Right lung (tissue), 5 donors: ENCODE measurements around the gene FOXE3. TPM values are rescaled to one million over a fixed set of nuclear protein-coding genes. Genes with fewer than 3 reads are reported as not detected.

Experiments used
- DNase-seq, 2 donors: peaks; one replicate each; pipeline ENCODE4 v3.0.0-alpha.2; 2013
- polyA plus RNA-seq, 5 donors: library from polyadenylated mRNA; unstranded; fragments of 120-200 nt; gene quantifications; one replicate each; pipeline versions ENCODE4 v1.2.1 to v1.2.3, GENCODE V29; 2013; ENCODE audit warnings: inconsistent platforms in 1 of 5, low replicate concordance in 1 of 5; ENCODE audit not compliant: insufficient read length in 5 of 5, insufficient read depth in 1 of 5

The FOXE3 gene
- polyA plus RNA-seq, 5 donors, result 0.05 to 0.06 TPM; not detected in 3

DNA sequence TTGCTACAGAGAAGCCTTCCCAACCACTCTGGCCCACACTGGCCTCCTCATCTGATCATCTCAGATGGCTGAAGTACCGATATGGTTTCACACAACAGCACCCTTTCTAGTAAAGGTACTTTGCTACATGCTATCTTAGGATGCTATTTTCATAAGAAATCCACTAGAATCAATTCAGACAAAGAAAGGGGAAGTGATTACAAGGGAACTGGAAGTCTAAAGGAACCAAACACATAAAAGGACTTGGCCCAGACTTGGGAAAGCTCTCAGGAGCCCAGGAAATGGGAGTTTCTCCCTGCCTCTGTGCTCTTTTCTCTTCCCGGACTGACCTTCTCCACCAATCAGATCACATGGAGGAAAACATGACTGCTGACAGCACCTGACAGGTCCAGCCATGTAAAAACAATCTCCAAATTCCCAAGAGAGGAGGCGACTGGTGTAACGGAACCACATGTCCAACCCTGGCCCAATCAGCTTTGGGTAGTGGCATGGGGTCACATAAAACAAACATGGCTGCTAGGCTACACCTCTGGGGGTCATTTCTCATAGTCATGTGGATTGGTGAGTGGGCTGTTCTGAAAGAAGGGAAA lies 12.7 kb upstream of the FOXE3 start:
- no peak for DNase-seq

DNA sequence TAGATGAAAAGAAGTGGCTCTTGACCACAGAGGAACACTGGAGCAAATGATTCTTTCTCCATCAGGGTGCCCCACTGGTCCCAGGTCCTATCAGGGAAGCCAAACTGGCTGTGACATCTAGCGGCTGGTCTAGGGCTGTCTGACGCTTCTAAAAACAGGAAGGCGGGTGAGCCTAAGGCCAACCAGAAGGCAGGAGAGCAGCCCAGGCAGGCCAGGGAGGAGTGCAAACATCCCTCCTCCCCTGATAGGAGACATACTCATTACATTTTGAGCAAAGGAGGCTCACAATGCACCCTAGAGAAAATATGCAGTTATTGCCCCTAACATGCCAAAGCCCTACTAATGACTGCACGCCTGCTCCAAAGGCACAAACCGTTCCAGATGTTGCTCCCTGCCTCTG lies 10.4 kb upstream of the FOXE3 start:
- peak; percentile 46 to 49 for DNase-seq

DNA sequence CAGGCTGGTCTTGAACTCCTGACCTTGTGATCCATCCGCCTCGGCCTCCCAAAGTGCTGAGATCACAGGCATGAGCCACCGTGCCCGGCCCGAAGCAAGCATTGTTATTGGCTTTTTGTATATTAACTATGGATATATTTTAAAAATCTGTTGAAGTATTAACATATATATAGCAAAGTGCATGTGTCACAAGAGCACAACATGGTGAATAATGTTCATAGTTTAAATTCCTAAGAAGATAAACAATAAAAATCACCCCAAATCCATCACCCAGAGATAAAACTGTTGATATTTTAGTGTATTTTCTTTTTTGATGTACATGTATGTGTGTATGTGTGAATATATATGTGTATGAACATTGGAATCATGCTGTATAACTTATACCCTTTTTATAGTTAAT lies 9.1 kb upstream of the FOXE3 start:
- DNase-seq, result no peak

DNA sequence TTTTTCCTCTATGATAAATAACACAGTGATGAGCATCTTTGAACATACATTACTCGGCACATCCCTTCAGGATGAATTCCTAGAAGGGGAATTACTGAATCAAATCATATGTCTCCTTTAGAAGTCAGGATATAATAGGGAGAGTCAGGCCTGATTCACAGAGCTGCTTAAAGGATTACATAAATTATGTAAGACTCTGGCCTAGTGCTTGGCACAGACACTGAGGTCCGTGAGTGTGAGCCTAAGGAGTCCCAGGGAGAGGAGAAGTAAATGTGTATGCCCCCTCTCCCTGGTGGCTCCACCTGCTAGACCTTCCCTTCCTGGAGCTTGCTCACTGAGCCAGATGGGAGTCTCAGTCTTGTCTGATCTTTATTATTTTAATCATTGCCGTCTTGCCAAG lies 8.6 kb upstream of the FOXE3 start:
- no peak for DNase-seq

DNA sequence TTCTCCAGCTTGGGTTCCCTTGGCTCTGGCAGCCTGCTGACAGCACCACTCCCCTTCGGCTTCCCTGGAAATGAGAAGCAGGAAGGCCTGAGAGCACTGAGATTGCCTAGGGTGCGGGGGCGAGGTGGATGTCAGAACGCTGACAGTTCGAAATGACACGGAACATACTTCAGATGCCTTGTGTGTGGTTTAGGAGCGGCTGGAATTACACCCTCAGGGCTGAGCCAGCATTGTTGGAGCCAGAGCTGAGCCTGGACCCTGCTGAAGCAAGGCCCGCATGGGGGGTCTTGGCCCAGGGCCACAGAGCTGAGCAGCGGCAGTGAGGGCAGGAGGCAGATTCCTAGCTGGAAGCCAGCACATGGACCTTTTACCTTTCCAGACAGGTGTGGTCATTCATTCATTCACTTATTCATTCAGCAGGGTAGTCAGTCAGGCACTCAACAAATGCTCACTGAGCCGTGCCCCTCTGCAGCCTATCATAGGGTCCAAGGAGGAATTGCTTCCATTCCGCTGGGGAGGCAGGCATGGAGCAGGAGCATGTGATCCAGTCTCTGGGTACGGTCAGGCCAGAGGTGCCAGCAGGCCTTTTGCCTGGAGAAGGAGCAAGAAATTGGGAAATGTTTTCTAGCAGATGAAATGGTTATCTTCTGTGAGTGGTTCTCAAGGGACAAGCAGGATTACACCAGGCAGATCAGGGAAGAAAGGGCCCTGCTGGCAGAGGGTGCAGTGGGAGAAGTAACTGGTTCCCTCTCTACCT lies 6.6 kb upstream of the FOXE3 start:
- no peak for DNase-seq

DNA sequence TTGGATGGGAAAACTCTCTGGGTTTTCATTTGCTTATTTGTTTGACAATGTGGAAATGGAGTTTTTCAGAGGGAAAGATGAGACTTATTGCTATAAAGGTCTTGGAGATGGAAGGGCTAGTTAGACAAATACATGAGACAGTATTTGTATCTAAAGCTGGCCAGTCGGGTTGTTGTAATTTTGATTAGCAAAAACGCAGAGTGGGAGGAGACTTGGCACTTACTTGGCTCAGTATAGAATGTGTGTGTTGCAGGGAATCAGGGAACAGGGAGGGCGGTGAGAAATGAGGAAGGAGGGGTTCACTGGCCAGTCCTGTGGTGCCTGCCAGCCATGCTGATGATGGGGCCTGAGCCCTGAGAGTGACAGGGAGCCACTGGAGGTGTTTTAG lies 6.0 kb upstream of the FOXE3 start:
- DNase-seq, result no peak

DNA sequence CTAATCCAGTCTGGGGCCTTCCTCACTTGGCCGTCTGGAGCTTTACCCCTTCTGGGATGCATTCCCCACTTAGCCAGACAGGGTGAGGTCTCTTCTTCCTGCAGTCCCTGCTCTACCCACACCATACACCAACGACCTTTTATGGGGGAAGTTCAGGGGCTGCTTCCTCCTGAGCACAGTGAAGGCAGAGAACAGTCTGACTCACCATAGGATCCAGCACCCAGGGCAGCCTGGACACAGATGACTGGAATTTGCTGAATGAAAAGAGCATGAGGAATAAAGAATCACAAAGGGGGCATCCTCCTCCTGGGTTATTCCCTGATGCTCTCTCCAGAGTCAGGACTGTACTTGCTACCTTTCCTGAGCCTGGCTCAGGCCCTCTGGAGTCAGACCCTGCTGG lies 4.6 kb upstream of the FOXE3 start:
- no peak for DNase-seq

DNA sequence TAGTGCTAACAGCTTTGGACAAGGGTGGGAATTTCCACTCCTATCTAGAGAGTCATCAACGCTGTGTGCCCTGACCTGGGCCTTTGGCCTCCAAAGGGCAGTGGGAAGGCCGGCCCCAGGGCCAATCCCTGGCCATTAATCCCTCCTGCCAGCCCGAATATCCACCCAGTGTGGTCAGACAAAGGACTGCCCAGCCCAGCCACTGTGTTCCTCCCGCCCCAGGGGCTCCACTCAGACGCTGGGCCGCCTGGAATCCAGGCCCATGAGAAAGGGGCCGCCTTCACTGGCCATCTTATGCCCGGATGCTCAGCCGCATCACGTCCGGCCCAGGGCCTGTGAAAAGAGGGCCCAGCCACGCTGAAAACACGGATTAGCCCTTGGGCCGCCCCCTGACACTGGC lies 3.6 kb upstream of the FOXE3 start:
- no peak for DNase-seq

DNA sequence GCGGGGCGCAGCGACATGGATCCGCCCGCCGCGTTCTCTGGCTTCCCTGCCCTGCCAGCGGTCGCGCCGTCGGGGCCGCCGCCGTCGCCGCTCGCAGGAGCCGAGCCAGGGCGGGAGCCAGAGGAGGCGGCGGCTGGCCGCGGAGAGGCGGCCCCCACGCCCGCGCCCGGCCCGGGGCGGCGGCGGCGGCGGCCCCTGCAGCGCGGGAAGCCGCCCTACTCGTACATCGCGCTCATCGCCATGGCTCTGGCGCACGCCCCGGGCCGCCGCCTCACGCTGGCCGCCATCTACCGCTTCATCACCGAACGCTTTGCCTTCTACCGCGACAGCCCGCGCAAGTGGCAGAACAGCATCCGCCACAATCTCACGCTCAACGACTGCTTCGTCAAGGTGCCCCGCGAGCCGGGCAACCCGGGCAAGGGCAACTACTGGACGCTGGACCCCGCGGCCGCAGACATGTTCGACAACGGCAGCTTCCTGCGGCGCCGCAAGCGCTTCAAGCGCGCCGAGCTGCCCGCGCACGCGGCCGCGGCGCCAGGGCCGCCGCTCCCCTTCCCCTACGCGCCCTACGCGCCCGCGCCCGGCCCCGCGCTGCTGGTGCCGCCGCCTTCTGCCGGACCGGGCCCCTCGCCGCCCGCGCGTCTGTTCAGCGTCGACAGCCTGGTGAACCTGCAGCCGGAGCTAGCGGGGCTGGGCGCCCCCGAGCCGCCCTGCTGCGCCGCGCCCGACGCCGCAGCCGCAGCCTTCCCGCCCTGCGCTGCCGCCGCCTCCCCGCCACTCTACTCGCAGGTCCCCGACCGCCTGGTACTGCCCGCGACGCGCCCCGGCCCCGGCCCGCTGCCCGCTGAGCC lies 459 bp downstream of the FOXE3 start:
- DNase-seq, result no peak

DNA sequence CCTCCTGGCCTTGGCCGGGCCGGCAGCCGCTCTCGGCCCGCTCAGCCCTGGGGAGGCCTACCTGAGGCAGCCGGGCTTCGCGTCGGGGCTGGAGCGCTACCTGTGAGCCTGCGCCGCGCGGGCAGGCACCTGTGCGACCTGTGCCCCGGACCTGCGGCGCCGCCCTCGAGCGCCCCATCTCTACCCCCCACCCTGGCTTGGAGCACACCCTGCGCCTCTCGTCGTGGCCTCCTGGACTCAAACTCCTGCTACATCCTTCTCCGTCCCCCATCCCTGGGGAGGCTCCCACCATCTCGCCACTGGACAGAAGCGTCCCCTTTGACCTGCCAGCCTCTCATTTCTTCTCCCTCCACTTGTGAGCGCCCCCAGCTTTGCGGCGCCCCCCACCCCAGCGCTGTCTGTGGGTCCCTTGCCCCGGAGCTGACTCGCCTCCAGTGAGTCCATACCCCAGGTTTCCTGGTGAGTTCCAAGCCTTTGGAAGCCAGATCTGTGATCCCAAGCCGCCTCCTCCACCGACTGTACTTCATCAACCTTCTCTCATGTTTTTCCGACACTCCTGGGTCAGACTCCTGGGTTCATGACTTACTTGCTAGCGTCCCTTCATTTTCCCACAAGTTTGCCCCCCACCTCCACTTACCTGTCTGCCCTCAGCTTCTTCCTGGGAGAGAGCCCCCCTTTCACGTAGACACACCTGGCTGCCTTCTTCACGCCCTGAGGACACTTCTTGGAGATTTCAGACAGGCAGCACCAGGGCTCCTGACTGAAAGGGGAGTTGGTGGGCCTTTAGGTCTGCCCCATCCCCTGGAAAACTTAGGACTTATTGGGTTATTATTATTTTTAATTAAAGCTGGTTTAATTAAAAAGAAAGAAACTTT lies 1.3 kb downstream of the FOXE3 start:
- DNase-seq, result no peak

DNA sequence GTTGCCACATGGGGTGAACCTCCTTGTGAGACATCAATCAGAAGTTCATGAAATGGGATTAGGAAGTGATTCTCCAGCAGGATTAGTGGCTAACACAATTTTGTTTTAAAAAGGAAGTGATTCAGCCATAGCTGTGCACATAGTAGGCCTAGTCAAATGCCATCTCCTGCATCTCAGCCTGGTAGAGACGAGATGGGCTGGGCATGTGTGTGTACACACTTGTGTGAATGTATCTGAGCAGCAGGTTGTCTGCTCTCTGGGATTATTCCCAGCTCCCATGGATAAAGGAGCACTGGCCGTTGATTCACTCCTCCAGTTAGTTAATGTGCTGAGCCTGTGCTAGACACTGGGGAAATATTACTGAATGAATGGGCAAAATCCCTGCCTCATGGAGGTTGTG lies 2.0 kb downstream of the FOXE3 start:
- DNase-seq, result no peak

DNA sequence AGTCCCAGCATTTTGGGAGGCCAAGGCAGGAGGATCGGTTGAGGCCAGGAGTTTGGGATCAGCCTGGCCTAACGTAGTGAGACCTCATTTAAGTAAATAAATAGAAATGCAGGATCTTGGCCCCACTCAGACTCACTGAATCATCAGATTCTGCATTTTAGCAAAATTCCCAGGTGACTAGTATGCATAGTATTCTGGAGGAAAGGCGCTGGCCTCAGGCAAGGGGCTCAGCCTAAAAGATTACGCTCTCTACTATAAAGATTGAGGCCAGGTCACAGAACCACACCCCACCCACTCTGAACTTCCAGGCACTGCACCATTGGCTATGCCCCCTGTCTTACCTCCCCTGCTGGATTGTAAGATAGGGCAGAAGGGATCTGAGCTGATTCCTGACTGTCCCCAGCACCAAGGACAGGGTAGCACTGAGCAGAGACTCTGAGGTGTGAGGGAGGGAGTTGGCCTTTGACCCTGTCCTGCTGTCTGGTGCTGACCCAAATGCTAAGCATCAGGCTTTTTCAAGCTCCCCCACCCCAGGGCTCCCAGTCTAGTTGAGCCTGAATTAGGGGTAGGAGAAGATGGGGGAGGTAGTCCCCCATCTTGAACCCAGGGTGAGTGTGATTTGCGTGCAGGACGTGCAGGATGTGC lies 2.7 kb downstream of the FOXE3 start:
- DNase-seq, result no peak

DNA sequence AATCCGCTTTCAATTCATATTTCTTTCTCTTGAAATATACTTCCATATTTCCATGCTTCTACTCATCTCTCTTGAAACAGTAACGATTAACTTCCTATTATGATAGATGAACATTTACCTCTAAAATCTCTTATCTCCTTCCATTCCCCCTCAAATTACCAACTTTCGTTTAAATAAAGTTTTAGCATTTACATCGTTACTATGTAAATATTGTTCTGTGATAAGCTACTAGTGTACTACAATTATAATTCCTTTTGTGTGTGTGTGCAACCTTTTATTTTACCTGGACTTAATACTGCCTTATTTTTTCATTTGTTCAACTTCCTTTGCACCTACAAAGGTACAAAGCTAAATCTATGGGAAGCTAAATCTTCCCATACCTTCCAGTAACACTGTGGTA lies 4.5 kb downstream of the FOXE3 start:
- DNase-seq, result no peak

DNA sequence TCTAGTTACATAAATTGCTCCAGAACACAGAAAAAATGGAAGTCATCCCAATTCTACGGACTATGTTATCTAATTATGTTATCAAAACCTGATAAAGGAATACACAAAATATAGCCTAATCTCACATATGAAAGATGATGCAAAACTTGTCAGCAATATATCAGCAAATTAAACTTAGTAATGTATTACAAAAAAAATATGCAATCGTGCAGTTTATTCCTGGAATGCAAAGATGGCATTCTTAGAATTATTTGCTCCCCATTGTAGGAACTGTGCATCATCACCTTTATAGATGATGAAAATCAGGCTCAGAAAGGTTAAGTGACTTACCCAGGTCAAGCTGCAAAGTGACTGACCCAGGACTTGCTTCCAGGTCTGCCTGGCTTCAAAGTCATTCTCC lies 7.8 kb downstream of the FOXE3 start:
- no peak for DNase-seq

DNA sequence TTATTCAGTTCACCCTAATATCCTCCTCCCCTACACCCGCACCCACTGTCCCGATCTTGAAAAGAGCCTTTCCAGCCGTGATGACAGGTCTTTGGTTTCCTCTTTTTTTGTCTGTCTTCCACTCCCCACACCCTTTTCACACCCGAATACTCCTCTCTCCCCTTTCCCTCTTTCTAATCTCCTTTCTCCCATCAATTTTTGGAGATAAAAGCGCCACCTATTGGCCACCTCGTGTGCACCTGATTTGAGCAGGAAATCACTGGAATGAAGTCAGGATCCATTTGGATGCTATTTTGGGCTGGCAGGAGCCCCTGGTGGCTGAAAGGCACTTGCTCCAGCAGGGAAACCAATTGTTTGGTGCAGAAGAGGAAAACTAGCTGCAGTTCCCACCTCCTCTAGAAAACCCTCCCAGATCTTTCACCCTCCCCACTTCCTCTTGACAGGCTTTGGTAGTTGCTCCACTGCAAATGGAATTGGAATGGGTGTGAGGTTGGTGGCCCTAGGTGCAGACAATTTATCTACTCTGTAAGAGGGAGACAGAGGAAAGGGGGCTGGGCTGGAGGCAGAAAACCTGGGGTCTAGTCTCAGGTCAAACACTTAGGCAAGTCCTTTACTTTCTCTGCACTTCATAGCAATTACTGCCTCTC lies 8.4 kb downstream of the FOXE3 start:
- no peak for DNase-seq

DNA sequence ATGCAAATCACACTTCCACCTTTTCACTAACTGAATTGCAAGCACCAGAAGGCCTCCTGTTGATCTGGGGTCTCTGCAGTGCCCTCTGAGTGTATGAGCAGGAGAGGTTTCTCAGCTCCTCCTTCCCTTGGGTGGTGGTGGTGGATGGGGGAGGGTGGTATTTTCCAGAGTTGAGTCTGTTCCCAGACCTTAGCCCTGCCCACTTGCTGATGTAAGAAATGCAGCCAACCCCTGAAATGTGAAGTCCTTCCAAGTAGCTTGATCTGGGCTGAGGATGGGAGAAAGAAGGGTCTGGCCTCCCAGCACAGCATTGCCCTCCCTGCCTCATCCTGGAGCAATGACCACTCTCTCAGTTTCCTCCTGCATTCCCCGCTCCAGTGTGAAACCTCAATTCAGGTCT lies 15.4 kb downstream of the FOXE3 start:
- DNase-seq, result no peak

DNA sequence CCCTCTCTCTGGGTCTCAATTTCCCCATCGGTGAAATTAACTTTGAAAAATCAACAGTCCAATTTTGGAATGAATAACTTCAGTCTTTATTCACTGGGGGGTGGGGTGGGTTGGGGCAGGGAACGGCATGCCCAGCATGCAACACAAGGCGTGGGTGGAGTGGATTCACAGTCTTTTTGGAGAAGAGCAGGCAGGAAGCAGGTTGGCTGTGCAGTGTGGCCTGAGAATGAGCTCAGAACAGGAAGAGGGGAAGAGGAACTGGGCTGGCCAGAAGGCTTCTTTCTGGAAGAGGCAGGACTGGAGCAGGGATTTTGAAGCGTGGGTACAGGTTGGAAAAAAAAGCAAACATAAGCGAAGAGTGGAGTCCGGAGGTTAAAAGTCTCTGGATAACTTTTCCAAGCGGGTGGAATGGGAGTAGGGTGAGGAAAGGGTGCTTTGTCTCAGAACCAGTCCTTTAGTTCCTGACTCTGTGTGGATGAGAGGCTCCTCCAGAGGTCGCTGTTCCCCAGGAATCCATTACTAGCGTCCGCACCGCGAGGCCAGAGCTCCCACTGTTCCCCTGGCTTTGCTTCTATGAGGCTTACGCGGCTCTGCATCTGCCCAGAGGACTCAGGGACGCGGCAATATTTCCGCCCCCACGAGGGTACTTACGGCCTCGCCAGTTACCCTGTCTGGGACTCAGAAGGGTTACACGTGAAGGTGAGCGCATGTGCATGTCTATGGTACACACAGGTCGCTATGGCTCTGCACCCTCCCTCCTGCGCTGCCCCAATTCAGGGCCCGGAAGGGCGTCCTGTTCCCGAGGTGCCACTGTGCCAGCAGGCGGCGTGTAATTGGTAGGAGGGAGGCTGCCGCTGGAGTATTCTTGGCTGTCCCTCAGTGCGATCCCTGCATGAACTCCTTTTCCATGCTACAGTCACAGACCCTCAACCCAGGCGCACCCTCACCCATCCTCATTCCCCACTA lies 16.3 kb downstream of the FOXE3 start:
- DNase-seq, result peak; percentile 65 to 84

DNA sequence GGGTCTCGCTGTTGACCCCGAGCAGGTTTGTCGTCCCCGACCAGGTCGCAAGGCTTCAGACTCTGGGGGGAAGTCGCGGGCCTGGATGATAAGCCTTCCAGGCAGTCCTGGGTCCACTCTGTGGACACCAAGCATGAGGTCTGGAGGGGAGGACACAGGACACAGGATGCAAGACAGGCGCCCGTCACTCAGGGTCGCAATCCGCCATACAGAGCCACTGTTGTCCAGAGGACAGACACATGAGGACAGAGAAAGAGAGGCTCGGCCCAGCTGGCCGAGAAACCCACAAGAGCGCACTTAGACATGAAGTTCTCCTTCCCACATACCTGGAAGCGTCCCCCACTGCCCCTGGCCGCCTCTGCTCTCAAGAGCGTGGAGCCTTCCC lies 16.9 kb downstream of the FOXE3 start:
- DNase-seq, result no peak

DNA sequence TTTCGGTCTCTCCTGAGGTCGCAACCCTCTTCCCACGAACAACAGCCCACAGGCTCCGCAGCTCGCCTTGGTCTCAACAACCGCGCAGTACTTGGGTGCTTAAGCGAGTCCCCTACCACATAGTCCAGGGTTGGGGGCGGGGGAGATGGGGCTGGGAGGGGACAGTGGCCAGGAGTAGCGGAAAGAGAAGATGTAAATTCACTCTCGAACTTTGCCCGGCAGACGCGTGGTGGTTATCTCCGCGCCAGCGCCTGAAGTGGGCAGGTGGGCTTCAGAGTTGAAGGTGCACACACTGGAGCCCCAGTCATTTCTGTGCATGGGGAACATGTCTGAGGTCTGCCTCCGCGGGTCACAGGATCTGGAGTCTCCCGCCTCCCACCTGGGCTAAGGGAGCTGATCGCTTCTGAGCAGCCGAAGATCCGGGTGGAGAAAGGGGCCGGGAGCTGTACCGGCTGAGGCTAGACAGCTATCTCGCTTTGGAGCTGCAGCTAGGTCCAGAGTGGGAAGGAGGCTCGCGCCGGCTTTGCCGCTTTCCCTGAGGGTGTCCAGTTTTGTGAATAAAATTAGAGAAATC lies 17.5 kb downstream of the FOXE3 start:
- no peak for DNase-seq
